ENCODE measurements around the gene TMCO1.
"Not testable (repeated sequence)": the region's sequence is repeated elsewhere in the genome, so short reads cannot be mapped to it uniquely, and the experiment has no call there.

TMCO1 gene

GRCh38 chr1:165686121-165686970 is 82.3 kb downstream of the TMCO1 start:
- DNase-seq (ENCODE audit: low spot score) = no peak

DNA sequence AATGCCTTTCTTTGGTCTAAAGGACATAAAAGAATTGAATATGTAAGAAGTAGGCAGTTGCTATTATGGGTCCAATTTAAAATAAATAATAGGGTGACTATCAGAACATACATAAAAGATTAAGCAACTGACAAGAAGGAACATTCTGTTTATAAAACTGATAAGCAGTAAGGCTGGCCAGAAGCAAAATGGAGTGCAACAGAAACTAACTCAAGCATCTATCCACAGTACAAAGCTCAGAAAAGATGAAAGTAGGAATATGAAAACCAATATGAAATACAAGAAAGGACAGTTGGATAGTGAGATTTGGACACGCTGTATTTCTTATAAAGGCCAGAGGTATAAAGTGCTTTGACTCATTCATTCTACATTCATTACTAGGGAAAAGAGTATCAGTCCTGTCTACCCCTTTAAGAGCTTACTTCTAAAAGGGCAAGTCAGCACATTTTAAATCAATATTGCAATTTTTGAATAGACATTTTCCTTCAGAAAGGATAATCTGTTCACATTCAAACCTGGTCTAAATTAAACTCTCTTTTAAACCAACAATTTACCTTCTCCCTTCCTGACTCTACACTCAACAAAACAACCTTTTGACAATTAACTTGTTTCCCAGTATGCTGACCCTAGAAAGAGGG is 84.7 kb downstream of the TMCO1 start:
- no peak for DNase-seq (ENCODE audit: low spot score)

DNA sequence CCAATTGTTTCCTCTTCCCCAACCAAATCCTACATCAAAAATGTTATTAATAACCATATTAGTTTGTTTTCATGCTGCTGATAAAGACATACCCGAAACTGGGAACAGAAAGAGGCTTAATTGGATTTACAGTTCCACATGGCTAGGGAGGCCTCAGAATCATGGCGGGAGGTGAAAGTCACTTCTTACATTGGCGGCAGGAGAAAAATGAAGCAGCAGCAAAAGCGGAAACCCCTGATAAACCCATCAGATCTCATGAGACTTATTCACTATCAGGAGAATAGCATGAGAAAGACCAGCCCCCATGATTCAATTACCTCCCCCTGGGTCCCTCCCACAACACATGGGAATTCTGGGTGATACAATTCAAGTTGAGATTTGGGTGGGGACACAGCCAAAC is 87.9 kb downstream of the TMCO1 start:
- not testable (repeated sequence) for DNase-seq (ENCODE audit: low spot score)

DNA sequence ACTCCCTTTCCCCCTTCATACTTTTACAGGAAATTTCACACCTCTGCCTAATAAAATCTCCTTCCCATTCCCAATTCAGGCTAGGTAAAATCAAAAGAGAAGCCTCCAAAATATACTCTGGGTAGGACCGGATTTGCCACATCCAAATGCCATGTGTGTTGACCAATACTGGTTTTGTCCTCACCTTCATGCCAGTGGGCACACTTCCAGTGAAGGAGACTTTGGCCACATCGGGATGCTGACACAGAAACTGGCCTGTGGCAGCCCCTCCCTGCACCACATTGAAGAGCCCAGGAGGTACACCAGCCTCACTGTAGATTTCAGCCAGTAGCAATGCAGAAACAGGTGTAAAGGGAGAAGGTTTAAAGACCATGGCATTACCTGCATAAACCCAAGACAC is 88.4 kb downstream of the TMCO1 start:
- no peak for DNase-seq (ENCODE audit: low spot score)

- no peak for DNase-seq (ENCODE audit: low spot score)
These were observed 89.2 kb downstream of the TMCO1 start for GRCh38 chr1:165679282-165680036.

GRCh38 chr1:165678509-165678908 is 90.2 kb downstream of the TMCO1 start:
- DNase-seq (ENCODE audit: low spot score) = no peak
